ENCODE results near the gene DAPL1.

The DAPL1 gene

DNA sequence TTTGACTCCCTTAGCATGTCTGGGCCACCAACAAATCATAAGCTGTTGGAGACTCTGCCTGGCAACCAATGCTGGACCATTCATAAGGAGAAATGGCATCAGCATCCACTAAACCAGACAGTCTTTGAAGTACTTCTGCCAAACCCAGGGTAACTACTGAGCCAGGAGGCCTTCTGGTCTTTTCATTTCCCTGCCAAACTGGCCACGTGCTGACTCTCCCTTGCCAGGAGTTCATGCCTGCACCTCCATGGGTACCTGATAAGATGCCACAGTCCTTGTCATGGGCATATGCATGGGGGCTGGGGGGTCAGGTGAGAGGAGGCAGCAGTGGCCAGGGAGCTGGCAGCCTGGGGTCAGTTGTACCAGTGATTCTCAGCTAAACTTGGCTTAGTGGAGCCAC is 34.2 kb upstream of the DAPL1 start:
- DNase-seq (ENCODE audit: insufficient read length) (no peak), FAIRE-seq (no peak)
- no peak for TF ChIP-seq POLR2AphosphoS5 (IDR thresholded peaks at IDR 0.05; ENCODE audit: low read depth, low read length)
- no peak for TF ChIP-seq POLR2A (IDR thresholded peaks at IDR 0.05; ENCODE audit: low read depth, low read length)
- TF ChIP-seq TAF1 (IDR thresholded peaks at IDR 0.05; ENCODE audit: borderline replicate concordance, low read depth, low read length), result no peak

DNA sequence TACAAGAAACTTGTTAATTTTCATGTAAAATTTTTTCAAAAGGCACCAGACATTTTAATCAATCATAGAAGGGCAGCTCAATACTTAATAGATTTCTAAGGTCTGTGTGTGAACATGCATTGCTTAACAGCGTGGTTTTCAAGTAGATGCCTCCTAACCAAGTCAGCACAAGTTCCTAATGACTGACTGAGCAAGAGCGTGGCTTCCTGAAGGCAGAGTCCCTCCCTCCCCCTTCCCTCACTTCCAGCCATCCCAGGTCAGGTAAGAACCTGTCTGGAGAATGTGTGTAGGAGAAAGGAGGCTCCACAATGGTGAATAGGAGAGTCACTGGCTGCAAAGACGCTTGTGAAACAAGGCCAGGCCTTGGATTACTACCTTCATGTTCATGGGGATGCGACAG is 33.5 kb upstream of the DAPL1 start:
- no peak for DNase-seq (ENCODE audit: insufficient read length)
- TF ChIP-seq POLR2AphosphoS5 (IDR thresholded peaks at IDR 0.05; ENCODE audit: low read depth, low read length) (no peak), TAF1 (IDR thresholded peaks at IDR 0.05; ENCODE audit: borderline replicate concordance, low read depth, low read length) (no peak), POLR2A (IDR thresholded peaks at IDR 0.05; ENCODE audit: low read depth, low read length) (no peak)
- no peak for FAIRE-seq

DNA sequence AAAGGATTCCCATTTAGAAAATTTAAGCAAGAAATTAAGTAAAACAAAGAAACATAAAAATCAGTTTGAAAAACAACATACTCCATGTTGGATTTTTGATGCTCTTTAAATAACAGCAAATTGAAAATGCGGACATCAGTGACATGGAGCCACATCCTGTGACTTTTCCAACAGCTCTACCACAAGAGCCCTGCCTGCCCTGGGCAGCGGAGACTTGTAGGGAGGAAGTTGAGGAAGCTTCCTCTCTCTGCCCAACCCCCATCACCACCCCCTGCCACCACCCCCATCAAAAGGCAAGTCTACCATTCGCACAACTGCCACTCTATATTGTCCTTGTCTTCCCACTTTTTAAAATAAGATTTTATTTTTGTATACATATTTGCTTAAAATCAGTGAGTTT is 32.8 kb upstream of the DAPL1 start:
- no peak for DNase-seq (ENCODE audit: insufficient read length)
- no peak for TF ChIP-seq TAF1 (IDR thresholded peaks at IDR 0.05; ENCODE audit: borderline replicate concordance, low read depth, low read length)
- no peak for TF ChIP-seq POLR2AphosphoS5 (IDR thresholded peaks at IDR 0.05; ENCODE audit: low read depth, low read length)
- TF ChIP-seq POLR2A (IDR thresholded peaks at IDR 0.05; ENCODE audit: low read depth, low read length), result no peak
- no peak for FAIRE-seq

DNA sequence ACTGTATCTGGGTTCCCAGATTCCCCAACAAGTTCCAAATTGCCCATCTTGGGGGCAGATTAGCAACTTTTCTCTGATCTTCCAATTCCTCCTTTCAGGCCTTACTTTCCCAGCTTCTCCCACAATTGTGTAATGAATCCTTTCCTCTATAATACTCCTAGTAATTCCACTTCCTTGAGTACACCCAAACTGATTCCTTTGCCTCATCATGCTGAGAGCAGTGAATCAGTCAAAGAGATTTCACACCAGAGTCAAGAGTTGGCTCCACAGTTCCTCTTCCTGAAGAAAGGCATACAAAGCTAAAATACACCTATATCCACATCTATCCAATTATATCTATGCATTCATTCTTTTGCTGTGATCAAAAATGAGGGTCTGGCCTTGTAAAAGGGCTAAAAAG is 28.6 kb upstream of the DAPL1 start:
- DNase-seq (ENCODE audit: insufficient read length) (no peak), FAIRE-seq (no peak)
- TF ChIP-seq POLR2AphosphoS5 (IDR thresholded peaks at IDR 0.05; ENCODE audit: low read depth, low read length), result no peak
- no peak for TF ChIP-seq POLR2A (IDR thresholded peaks at IDR 0.05; ENCODE audit: low read depth, low read length)
- TF ChIP-seq TAF1 (IDR thresholded peaks at IDR 0.05; ENCODE audit: borderline replicate concordance, low read depth, low read length), result no peak

DNA sequence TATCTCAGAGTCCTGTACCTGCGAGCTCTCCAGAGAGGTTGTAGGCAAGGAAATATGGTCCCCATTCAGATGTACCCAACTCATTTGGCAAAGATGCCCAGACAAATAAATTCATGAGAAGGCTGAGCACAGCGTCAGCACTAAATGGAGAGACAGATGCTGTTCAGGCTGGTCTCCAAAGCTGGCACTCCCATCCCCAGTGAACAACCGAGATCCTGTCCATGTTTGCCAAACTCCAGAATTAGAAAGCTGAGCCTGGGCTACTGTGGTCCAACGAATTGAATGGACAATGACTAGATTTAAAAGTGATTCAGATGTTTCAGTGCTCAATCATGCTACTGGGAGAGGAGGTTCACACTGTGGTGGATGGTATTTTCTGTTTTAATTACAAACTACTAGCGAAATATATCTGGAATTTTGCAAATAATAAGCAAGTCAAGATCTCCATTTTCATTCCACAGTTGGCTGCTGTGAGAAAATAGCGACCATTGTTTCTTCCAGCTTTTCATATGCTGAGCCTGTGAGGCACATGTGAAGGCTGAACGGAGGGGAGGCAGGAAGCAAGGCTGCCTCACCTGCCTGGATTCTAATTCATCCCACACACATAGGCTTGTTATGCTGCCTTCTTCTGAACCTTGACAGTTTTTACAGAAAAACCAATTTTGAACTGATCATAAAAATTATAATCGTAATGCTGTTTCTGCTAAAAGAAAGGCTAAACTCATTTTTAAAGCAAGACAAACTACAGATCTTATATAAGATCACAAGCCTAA is 22.6 kb upstream of the DAPL1 start:
- no peak for TF ChIP-seq POLR2A (IDR thresholded peaks at IDR 0.05; ENCODE audit: low read depth, low read length)
- TF ChIP-seq TAF1 (IDR thresholded peaks at IDR 0.05; ENCODE audit: borderline replicate concordance, low read depth, low read length), result no peak
- FAIRE-seq (no peak), DNase-seq (ENCODE audit: insufficient read length) (no peak)

DNA sequence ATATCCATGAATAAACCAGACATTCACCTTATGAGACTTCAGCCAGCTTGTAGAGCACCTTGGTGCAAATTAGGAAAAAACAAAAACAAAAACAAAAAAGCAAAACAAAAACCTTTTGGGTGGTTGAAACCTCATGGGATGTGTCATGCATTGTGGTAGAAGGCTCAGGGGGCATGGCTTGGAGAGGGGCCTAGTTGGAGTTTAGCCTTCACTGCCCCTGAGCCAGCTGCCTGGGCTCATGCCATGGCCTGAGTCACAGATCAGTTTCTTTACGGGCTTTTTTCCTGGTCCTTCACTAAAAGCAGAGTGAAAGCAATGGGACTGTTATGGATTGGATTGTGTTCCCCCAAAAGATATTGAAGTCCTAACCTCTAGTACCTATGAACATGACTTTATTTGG is 22.0 kb upstream of the DAPL1 start:
- FAIRE-seq, result no peak
- DNase-seq (ENCODE audit: insufficient read length), result no peak
- TF ChIP-seq POLR2AphosphoS5 (IDR thresholded peaks at IDR 0.05; ENCODE audit: low read depth, low read length), result no peak
- TF ChIP-seq POLR2A (IDR thresholded peaks at IDR 0.05; ENCODE audit: low read depth, low read length), result no peak
- no peak for TF ChIP-seq TAF1 (IDR thresholded peaks at IDR 0.05; ENCODE audit: borderline replicate concordance, low read depth, low read length)

DNA sequence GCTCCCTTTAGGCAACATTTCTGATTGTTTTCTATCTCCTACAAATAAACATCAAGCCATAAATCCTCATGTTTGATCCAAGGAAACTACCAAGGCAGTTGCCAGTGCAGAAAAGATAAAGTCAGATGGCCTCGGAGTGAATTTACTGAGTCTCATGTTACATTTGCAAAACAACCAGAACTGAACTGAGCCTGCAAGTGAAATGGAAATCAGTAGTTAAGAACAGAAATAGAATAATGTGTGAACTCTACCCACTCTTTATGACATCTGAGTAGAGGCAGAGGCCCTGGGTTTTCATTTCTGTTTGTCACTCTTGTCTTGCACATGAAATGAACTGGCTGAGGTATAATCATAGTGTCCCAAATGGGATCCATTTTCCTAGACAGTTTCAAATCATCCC is 20.4 kb upstream of the DAPL1 start:
- DNase-seq (ENCODE audit: insufficient read length) (no peak), FAIRE-seq (no peak)
- TF ChIP-seq TAF1 (IDR thresholded peaks at IDR 0.05; ENCODE audit: borderline replicate concordance, low read depth, low read length) (no peak), POLR2AphosphoS5 (IDR thresholded peaks at IDR 0.05; ENCODE audit: low read depth, low read length) (no peak), POLR2A (IDR thresholded peaks at IDR 0.05; ENCODE audit: low read depth, low read length) (no peak)

DNA sequence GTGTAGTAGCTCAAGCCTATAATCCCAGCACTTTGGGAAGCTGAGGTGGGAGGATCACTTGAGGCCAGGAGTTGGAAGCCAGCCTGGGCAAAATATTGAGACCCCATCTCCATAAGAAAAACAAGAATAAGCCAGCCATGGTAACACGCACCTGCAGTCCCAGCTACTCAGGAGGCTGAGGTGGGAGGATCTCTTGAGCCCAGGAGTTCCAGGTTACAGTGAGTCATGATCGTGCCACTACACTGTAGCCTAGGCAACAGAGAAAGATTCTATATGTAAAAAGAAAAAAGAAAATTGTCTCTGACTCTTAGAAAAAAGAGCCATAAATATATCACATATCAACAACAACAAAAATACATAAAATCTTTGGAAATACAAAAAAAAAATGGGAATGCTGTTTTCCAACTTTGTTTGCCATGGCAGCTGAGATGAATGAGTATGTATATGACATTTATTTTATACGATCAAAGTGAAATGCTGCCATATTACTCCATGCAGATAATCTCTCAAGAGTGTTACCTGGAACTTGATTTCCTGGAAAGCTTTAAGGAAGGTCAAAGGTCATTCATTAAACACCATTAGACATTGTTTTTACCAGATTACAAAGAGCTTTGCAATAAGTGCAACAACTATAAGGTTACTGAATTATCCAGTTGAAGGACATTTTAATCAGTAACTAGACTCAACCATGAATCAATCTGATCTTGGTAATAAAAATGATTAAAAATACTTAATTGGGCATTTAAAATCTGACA is 19.7 kb upstream of the DAPL1 start:
- FAIRE-seq, result no peak
- no peak for DNase-seq (ENCODE audit: insufficient read length)
- no peak for TF ChIP-seq POLR2AphosphoS5 (IDR thresholded peaks at IDR 0.05; ENCODE audit: low read depth, low read length)
- TF ChIP-seq POLR2A (IDR thresholded peaks at IDR 0.05; ENCODE audit: low read depth, low read length), result no peak
- no peak for TF ChIP-seq TAF1 (IDR thresholded peaks at IDR 0.05; ENCODE audit: borderline replicate concordance, low read depth, low read length)

DNA sequence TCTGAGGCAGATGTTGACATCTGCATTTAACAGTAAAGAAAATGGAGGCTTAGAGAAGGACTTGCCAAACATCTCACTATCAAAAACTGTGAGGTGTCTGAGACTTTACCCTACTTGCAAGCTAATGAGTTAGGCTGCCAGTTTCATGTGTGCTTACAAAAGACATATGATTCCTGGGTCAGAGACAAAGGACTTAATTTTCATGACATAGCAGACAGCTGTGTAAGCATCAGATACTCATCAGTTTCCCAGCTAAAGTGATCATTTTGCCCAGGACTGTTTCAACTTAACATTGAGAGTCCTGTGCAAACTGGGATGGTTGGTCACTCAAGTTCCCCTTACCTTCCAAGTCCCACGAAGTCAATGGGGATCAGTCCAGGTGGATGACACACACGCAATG is 18.9 kb upstream of the DAPL1 start:
- DNase-seq (ENCODE audit: insufficient read length) (no peak), FAIRE-seq (no peak)
- TF ChIP-seq POLR2AphosphoS5 (IDR thresholded peaks at IDR 0.05; ENCODE audit: low read depth, low read length), result no peak
- no peak for TF ChIP-seq TAF1 (IDR thresholded peaks at IDR 0.05; ENCODE audit: borderline replicate concordance, low read depth, low read length)
- no peak for TF ChIP-seq POLR2A (IDR thresholded peaks at IDR 0.05; ENCODE audit: low read depth, low read length)

DNA sequence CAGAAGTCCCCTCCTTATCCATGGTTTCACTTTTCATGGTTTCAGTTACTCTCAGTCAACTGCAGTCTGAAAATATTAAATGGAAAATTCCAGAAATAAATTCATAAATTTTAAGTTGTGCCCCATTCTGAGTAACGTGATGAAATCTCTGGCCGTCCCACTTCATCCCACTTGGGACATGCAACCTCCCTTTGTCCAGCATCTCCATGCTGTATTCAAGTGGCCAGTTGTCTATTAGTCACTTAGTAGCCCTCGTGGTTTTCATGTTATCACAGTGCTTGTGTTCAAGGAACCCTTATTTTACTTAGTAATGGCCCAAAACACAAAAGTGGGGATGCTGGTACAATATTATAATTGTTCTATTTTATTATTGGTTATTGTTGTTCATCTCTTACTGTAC is 18.0 kb upstream of the DAPL1 start:
- TF ChIP-seq POLR2AphosphoS5 (IDR thresholded peaks at IDR 0.05; ENCODE audit: low read depth, low read length) (no peak), TAF1 (IDR thresholded peaks at IDR 0.05; ENCODE audit: borderline replicate concordance, low read depth, low read length) (no peak), POLR2A (IDR thresholded peaks at IDR 0.05; ENCODE audit: low read depth, low read length) (no peak)
- FAIRE-seq, result no peak

DNA sequence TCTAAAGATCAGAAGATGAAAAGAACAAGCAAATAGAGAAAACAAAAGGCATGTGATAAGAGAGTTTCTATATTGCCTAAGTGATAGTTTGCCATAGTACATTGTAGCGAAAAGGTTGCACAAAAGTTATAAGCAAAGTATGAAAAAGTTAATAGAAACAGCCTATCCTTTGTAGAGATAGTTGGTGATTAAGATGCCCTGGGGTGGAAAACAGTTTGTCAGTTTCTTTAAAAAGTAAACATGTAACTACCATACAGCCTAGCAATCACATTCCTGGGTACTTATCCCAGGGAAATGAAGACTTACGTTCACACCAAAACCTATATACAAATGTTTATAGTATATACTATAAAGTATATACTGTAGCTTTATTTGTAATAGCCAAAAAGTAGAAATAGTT is 16.9 kb upstream of the DAPL1 start:
- DNase-seq (ENCODE audit: insufficient read length), result no peak
- no peak for TF ChIP-seq TAF1 (IDR thresholded peaks at IDR 0.05; ENCODE audit: borderline replicate concordance, low read depth, low read length)
- FAIRE-seq, result no peak

More for the DNA sequence above, 18.0 kb upstream of the DAPL1 start:
- no peak for DNase-seq (ENCODE audit: insufficient read length)

DNA sequence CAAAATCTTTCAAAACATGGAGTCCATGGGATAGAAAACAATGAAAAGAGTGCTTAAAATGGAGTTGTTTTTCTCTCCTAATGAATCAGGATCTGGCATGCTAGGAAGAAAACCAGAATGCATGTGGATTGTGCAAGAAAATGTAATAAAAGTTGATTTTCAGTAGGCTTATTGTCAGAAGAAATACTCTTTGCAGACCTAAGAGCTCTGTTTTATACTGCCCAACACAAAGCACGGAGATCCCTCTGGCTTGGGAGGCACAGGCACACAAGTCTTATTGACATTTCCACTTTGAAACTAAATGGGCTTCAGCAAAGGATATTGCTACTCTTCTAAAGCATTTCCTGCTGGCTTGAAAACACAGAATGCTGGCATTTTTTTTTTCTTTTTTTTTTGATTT is 15.5 kb upstream of the DAPL1 start:
- no peak for TF ChIP-seq TAF1 (IDR thresholded peaks at IDR 0.05; ENCODE audit: borderline replicate concordance, low read depth, low read length)
- no peak for TF ChIP-seq POLR2AphosphoS5 (IDR thresholded peaks at IDR 0.05; ENCODE audit: low read depth, low read length)
- TF ChIP-seq POLR2A (IDR thresholded peaks at IDR 0.05; ENCODE audit: low read depth, low read length), result no peak
- DNase-seq (ENCODE audit: insufficient read length) (no peak), FAIRE-seq (no peak)
